ENCODE results near the gene ANKRD22.
A peak's percentile ranks its signal among the peaks of the same experiment; 100 is the strongest.

DNA sequence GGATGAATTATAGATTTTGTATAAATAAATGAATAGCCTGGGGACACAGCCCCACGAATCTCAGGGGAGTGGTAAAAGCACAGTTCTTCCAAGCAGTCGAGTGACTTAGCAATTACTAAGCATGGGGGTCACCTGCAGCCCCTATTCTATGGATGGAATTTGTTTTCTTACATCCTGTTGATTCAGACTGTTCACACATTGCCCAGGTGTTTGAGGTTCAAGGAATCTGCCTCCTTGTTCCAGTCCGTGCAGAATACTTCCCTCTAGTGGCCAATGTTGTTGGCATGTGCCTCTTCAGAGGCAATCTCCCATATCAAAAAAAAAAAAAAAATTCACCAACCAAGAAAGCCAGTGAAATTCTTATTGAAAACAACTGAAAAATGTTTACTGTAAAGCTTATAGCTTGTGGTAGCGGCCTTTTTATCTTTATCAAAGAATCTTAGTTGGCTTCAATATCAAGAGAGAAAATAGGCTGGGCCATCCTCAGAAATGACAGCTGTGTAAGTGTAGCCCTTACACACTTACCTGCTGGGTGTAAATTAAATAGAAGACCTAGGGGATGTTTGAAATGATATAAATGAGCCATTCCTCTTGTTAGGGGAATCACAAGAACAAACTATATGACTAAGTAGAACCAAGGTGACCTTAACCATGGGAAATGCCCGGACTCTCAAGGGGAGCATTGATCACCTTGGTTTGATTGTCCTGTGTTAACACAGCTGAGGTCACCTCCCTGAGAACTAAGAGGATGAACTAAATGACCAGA lies 41.3 kb downstream of the ANKRD22 start:
- TF ChIP-seq, protein P1, sequence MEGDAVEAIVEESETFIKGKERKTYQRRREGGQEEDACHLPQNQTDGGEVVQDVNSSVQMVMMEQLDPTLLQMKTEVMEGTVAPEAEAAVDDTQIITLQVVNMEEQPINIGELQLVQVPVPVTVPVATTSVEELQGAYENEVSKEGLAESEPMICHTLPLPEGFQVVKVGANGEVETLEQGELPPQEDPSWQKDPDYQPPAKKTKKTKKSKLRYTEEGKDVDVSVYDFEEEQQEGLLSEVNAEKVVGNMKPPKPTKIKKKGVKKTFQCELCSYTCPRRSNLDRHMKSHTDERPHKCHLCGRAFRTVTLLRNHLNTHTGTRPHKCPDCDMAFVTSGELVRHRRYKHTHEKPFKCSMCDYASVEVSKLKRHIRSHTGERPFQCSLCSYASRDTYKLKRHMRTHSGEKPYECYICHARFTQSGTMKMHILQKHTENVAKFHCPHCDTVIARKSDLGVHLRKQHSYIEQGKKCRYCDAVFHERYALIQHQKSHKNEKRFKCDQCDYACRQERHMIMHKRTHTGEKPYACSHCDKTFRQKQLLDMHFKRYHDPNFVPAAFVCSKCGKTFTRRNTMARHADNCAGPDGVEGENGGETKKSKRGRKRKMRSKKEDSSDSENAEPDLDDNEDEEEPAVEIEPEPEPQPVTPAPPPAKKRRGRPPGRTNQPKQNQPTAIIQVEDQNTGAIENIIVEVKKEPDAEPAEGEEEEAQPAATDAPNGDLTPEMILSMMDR (IDR thresholded peaks at IDR 0.05): peak; percentile 15 to 51 (median 42)
- TF ChIP-seq POLR2A (IDR thresholded peaks at IDR 0.05) (no peak), POLR2AphosphoS5 (IDR thresholded peaks at IDR 0.05) (no peak)

All from upper lobe of left lung (tissue), 4 donors.